SU-DHL-6 (cell line): ENCODE results near the gene ARL2.

Source experiments
- CTCF ChIP-seq: fragments of 200-600 bp; sonication (generic); IDR thresholded peaks from one replicate; pipeline ENCODE4 v1.5.1; 2017; ENCODE audit warnings: antibody characterized with exemption, mild to moderate bottlenecking, low read length, moderate library complexity; ENCODE audit not compliant: insufficient read depth, poor library complexity, severe bottlenecking
- EZH2phosphoT487 ChIP-seq: fragments of 200-600 bp; sonication (generic), shearing (Covaris generic); conservative IDR thresholded peaks from 2 replicates; pipeline ENCODE4 v1.6.1; 2018; ENCODE audit warnings: mild to moderate bottlenecking, antibody characterized with exemption, low read length, moderate library complexity, mixed read lengths

GRCh38 chr11:65026810-65027209, 12.8 kb downstream of the ARL2 start:
- TF ChIP-seq CTCF (no peak), EZH2phosphoT487 (no peak)
